Measurements from ENCODE around the gene DNASE1L3.

DNA sequence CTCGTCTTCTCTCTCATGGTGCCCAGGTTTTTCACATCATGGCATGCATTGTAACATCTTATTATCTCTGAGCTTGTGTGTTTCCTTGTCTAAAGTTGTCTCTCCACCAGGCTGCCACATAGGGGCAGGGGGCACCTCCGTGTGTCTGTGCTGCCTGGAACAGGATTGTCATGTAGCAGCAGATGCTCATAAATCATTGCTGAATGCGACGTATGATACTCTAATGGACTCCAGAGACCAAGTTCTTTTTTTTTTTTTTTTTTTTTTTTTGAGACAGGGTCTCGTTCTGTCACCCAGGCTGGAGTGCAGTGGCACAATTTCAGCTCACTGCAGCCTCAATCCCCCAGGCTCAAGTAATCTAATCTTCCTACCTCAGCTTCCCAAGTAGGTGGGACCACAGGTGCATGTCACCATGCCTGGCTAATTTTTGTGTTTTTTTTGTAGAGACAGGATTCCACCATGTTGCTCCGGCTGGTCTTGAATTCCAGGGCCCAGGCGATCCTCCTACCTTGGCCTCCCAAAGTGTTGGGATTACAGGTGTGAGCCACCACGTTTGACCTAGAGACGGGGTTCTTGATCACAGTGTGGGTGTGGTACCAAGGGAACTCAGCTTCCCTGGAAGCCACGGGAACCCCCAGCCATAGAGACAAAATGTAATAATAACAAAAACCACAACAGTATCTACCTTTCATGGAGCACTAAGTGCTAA is 4.7 kb upstream of the DNASE1L3 start:
- TF ChIP-seq EZH2phosphoT487 (IDR thresholded peaks at IDR 0.05; ENCODE audit: borderline replicate concordance, low read length), result no peak
- no peak for TF ChIP-seq EZH2 (IDR thresholded peaks at IDR 0.05; ENCODE audit: low read length, unreplicated experiment)

Measured in PC-3 (cell line).